Measurements from ENCODE around the gene NANOS2. TPM values are rescaled to one million over a fixed set of nuclear protein-coding genes. Genes with fewer than 3 reads are reported as not detected.

The NANOS2 gene
- total RNA-seq, 1 donor = not detected

DNA sequence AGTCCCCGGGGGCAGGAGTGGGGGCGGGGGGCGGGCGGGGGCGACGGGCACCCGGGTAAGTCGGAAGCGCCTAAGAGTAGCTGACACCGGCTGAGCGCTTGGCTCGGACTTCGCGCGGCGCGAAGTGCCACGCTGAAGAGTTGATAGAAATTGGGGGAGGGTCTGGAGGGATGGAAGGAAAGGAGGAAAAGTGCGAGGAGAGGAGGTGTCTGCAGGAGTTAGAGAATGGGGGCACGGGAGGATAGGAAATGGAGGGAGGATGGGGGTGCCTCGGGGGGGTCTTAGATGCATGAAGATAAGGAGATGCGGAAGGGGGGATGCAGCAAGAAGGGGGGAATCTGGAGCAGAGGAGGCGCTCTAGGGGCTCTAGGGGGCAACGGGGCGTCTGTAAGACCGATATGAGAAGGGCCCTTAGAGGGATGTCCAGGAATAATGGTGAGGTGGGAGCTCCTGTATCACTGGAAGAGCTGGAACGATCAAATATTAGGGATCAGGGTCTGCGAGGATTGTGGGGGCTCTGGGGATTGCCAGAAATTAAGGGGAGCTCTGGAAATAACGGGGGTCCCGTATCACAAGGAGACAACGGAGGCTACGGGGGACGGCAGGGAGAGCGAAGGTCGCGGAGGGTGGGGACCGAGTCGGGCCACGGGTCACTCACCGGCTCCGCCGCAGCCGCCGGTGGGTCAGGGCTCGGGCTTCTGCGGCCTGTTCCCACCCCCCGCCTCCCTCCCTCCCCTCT is 12.5 kb downstream of the NANOS2 start, which contains the start of gene MYPOP:
Gene MYPOP, minus strand, starts transcription at position 702 of the 739 bp plus-strand sequence. CDS start 840 bp downstream, outside the sequence.
- Histone ChIP-seq H3K4me3 (ENCODE audit: insufficient read depth, low read length) (peak within 1 kb of the TSS; percentile 82), H3K4me1 (ENCODE audit: insufficient read depth, low read length) (peaks cover 5% of the 10 kb centered on the region), H3K36me3 (ENCODE audit: insufficient read depth, low read length) (peaks cover 9% of the 10 kb centered on the region), H4K20me1 (ENCODE audit: insufficient read depth, low read length) (peaks cover 12% of the 10 kb centered on the region), H3K27me3 (ENCODE audit: insufficient read depth, low read length) (no peaks in the 10 kb centered on the region), H3K79me2 (ENCODE audit: insufficient read depth, low read length) (peaks cover 10% of the 10 kb centered on the region), H3K9me3 (ENCODE audit: low read depth, low read length) (no peaks in the 10 kb centered on the region), H3K4me2 (ENCODE audit: insufficient read depth, low read length) (peak within 1 kb of the TSS; percentile 95), H3K27ac (ENCODE audit: low read depth, low read length) (peak within 1 kb of the TSS; percentile 66), H2AFZ (ENCODE audit: low read length) (peak within 1 kb of the TSS; percentile 99)
- TF ChIP-seq CTCF (IDR thresholded peaks at IDR 0.05; ENCODE audit: extremely low read depth, low read depth, low read length) = no peak
- DNase-seq (ENCODE audit: insufficient read length, low spot score, missing footprints) = peak; percentile 86

DNA sequence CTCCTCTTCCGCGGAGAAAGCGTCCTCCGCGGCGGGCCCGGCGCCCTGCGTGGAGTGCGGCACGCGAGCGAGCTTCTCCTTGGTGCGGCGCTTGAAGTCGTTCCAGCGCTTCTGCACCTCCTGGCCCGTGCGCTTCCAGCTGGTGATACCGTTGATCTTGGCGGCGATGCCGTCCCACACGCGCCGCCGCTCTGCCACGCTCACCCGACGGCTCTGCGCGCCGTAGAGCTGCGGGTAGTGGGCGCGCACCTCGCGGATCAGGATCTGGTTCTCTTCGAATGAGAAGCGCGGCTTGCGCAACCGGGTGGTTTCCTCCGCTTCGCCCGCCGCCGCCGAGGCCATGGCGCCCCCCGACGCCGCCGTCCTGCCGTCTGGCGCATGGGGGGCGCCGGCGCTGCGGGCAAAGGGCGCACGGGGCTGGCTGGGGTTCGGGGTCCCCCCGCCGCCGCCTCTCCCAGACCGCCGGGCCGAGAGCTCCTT is 13.1 kb downstream of the NANOS2 start:
- DNase-seq (ENCODE audit: insufficient read length, low spot score, missing footprints) = peak; percentile 78
- TF ChIP-seq CTCF (IDR thresholded peaks at IDR 0.05; ENCODE audit: extremely low read depth, low read depth, low read length) = no peak
- no peaks in the 10 kb centered on the region for H3K27me3 ChIP-seq (ENCODE audit: insufficient read depth, low read length)
- no peak overlapping the region for H3K27ac ChIP-seq (ENCODE audit: low read depth, low read length)
- H4K20me1 ChIP-seq (ENCODE audit: insufficient read depth, low read length) = peaks cover 12% of the 10 kb centered on the region
- peaks cover 9% of the 10 kb centered on the region for H3K36me3 ChIP-seq (ENCODE audit: insufficient read depth, low read length)
- peaks cover 5% of the 10 kb centered on the region for H3K4me1 ChIP-seq (ENCODE audit: insufficient read depth, low read length)
- H3K9me3 ChIP-seq (ENCODE audit: low read depth, low read length) = no peaks in the 10 kb centered on the region
- H3K4me2 ChIP-seq (ENCODE audit: insufficient read depth, low read length) = peak overlapping the region; percentile 95
- H3K4me3 ChIP-seq (ENCODE audit: insufficient read depth, low read length) = peak overlapping the region; percentile 82
- peak overlapping the region; percentile 29 for H2AFZ ChIP-seq (ENCODE audit: low read length)
- peaks cover 10% of the 10 kb centered on the region for H3K79me2 ChIP-seq (ENCODE audit: insufficient read depth, low read length)

DNA sequence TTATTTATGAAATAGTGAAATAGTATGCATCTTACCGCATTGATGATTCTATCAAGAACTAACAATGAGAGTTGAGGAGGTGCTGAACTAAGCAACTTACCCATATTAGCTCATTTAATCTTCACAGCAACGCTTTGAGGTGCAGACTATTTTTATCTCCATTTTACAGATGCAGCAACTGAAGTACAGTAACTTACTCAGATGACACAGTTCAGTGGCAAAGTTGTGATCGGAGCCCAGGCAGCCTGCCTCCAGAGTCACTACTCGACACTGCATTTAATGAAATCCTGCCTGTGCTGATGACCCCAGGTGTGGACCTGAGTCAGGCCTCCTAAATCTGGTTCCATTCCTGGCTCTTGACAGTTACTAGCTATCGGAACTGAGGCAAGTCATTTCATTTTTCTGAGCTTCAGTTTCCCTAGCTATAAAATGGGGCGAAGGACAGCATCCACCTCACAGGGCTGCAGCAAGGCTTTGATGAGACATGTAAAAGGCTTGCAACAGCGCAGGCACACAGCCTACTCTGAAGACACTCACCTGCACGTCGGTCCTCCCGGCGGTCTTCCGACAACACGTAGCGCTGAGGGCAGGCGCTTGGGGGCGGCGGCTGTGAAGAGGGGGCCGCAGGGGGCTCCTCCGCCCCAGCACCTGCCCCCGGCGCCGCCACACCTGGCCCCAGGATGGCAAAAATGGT is 13.7 kb downstream of the NANOS2 start:
- H3K79me2 ChIP-seq (ENCODE audit: insufficient read depth, low read length) = peaks cover 10% of the 10 kb centered on the region
- peaks cover 12% of the 10 kb centered on the region for H4K20me1 ChIP-seq (ENCODE audit: insufficient read depth, low read length)
- peak overlapping the region; percentile 29 for H2AFZ ChIP-seq (ENCODE audit: low read length)
- no peaks in the 10 kb centered on the region for H3K9me3 ChIP-seq (ENCODE audit: low read depth, low read length)
- no peak for TF ChIP-seq CTCF (IDR thresholded peaks at IDR 0.05; ENCODE audit: extremely low read depth, low read depth, low read length)
- H3K4me3 ChIP-seq (ENCODE audit: insufficient read depth, low read length) = peak overlapping the region; percentile 82
- H3K27ac ChIP-seq (ENCODE audit: low read depth, low read length) = no peak overlapping the region
- peaks cover 5% of the 10 kb centered on the region for H3K4me1 ChIP-seq (ENCODE audit: insufficient read depth, low read length)
- no peaks in the 10 kb centered on the region for H3K27me3 ChIP-seq (ENCODE audit: insufficient read depth, low read length)
- peak; percentile 49 for DNase-seq (ENCODE audit: insufficient read length, low spot score, missing footprints)
- peaks cover 13% of the 10 kb centered on the region for H3K36me3 ChIP-seq (ENCODE audit: insufficient read depth, low read length)
- H3K4me2 ChIP-seq (ENCODE audit: insufficient read depth, low read length) = peak overlapping the region; percentile 95

All from osteoblast (primary cell).